NCI-H2171 (cell line): ENCODE measurements around the gene CCNY.
A peak's percentile ranks its signal among the peaks of the same experiment; 100 is the strongest.

Experiments used
- DNase-seq: peaks from one replicate; lab custom pipeline; 2025; lab: John Stamatoyannopoulos, UW

Gene CCNY

GRCh38 chr10:35426657-35427056 is 90.3 kb downstream of the CCNY start:
- no peak for DNase-seq

GRCh38 chr10:35427543-35427942 is 91.2 kb downstream of the CCNY start:
- DNase-seq: no peak

GRCh38 chr10:35428521-35428920 is 92.2 kb downstream of the CCNY start:
- DNase-seq: no peak

GRCh38 chr10:35432781-35433338 is 96.6 kb downstream of the CCNY start:
- no peak for DNase-seq

GRCh38 chr10:35433851-35434426 is 97.6 kb downstream of the CCNY start:
- DNase-seq: no peak

GRCh38 chr10:35434533-35434932 is 98.2 kb downstream of the CCNY start:
- DNase-seq: no peak

GRCh38 chr10:35435824-35436223 is 99.5 kb downstream of the CCNY start:
- DNase-seq: no peak

GRCh38 chr10:35437829-35438228 is 101.5 kb downstream of the CCNY start:
- DNase-seq: no peak

- DNase-seq: no peak
Observed at GRCh38 chr10:35438718-35439571, 102.6 kb downstream of the CCNY start.

GRCh38 chr10:35440016-35440415 is 103.7 kb downstream of the CCNY start:
- no peak for DNase-seq

GRCh38 chr10:35442028-35442427 is 105.7 kb downstream of the CCNY start:
- no peak for DNase-seq

- no peak for DNase-seq
Observed at GRCh38 chr10:35442592-35442991, 106.3 kb downstream of the CCNY start.

- DNase-seq: no peak
Observed at GRCh38 chr10:35443858-35444257, 107.5 kb downstream of the CCNY start.

GRCh38 chr10:35445150-35445884 is 109.0 kb downstream of the CCNY start:
- no peak for DNase-seq

GRCh38 chr10:35446439-35446838 is 110.1 kb downstream of the CCNY start:
- DNase-seq: no peak

- peak; percentile 39 for DNase-seq
Observed at GRCh38 chr10:35447693-35448407, 111.5 kb downstream of the CCNY start.

- no peak for DNase-seq
Observed at GRCh38 chr10:35448687-35449662, 112.7 kb downstream of the CCNY start.

- DNase-seq: no peak
Observed at GRCh38 chr10:35449944-35450343, 113.6 kb downstream of the CCNY start.

- DNase-seq: no peak
Observed at GRCh38 chr10:35451151-35452016, 115.1 kb downstream of the CCNY start.

GRCh38 chr10:35452171-35452570 is 115.9 kb downstream of the CCNY start:
- no peak for DNase-seq
